Dermis microvascular lymphatic vessel endothelial cell (primary cell): ENCODE data around the gene GPC5. TPM values are rescaled to one million over a fixed set of nuclear protein-coding genes. Genes with fewer than 3 reads are reported as not detected.
"Not testable (repeated sequence)": the region's sequence is repeated elsewhere in the genome, so short reads cannot be mapped to it uniquely, and the experiment has no call there.

Experiments used
- DNase-seq, 2 donors: peaks; one replicate each; pipeline versions ENCODE4 v3.0.0 to v3.0.0-alpha.2; 2010; ENCODE audit warnings: low read depth in 2 of 2
- total RNA-seq: library from RNA; depleted of rRNA; stranded (reverse); fragments of >200 nt; gene quantifications from 2 replicates; pipeline ENCODE4 v1.2.1, GENCODE V29; 2014

Gene GPC5
- total RNA-seq, 1 donor from 2014 or later = 0.51 TPM

- DNase-seq = no peak
Observed at GRCh38 chr13:91648012-91648411, 249.6 kb downstream of the GPC5 start.

- no peak for DNase-seq
Observed at GRCh38 chr13:91649456-91649855, 251.0 kb downstream of the GPC5 start.

- DNase-seq = no peak
Observed at GRCh38 chr13:91652404-91653301, 254.2 kb downstream of the GPC5 start.

- no peak for DNase-seq
Observed at GRCh38 chr13:91655731-91656130, 257.3 kb downstream of the GPC5 start.

GRCh38 chr13:91657283-91657682 lies 258.9 kb downstream of the GPC5 start:
- DNase-seq = no peak

GRCh38 chr13:91659256-91660075 lies 261.0 kb downstream of the GPC5 start:
- DNase-seq = no peak

- DNase-seq = no peak
Observed at GRCh38 chr13:91660076-91660415, 261.6 kb downstream of the GPC5 start.

GRCh38 chr13:91661692-91662490 lies 263.5 kb downstream of the GPC5 start:
- no peak for DNase-seq

GRCh38 chr13:91664039-91664438 lies 265.6 kb downstream of the GPC5 start:
- DNase-seq = no peak

GRCh38 chr13:91667486-91667885 lies 269.1 kb downstream of the GPC5 start:
- no peak for DNase-seq

GRCh38 chr13:91668866-91669495 lies 270.6 kb downstream of the GPC5 start:
- no peak for DNase-seq

GRCh38 chr13:91674347-91674746 lies 275.9 kb downstream of the GPC5 start:
- not testable (repeated sequence) for DNase-seq

GRCh38 chr13:91684746-91685145 lies 286.3 kb downstream of the GPC5 start:
- DNase-seq = no peak

GRCh38 chr13:91690944-91691343 lies 292.5 kb downstream of the GPC5 start:
- no peak for DNase-seq

GRCh38 chr13:91693466-91693865 lies 295.0 kb downstream of the GPC5 start:
- no peak for DNase-seq

GRCh38 chr13:91698308-91698707 lies 299.9 kb downstream of the GPC5 start:
- DNase-seq = no peak

- DNase-seq = no peak
Observed at GRCh38 chr13:91698767-91699166, 300.3 kb downstream of the GPC5 start.

- DNase-seq = no peak
Observed at GRCh38 chr13:91699863-91700262, 301.4 kb downstream of the GPC5 start.

- DNase-seq = no peak
Observed at GRCh38 chr13:91701975-91702374, 303.6 kb downstream of the GPC5 start.

GRCh38 chr13:91702411-91702810 lies 304.0 kb downstream of the GPC5 start:
- no peak for DNase-seq

- DNase-seq = no peak
Observed at GRCh38 chr13:91704398-91704797, 306.0 kb downstream of the GPC5 start.
